Panc1 (cell line): ENCODE results near the gene SMARCA1. TPM values are rescaled to one million over a fixed set of nuclear protein-coding genes. Genes with fewer than 3 reads are reported as not detected.
"Not testable (repeated sequence)": the region's sequence is repeated elsewhere in the genome, so short reads cannot be mapped to it uniquely, and the experiment has no call there.

Experiments used
- ATAC-seq: fragments of 200-7000 bp; cut with Tn5 transposase; 2 replicates; pipeline ENCODE4 v1.9.1; 2020; ENCODE audit warnings: mild to moderate bottlenecking, moderate library complexity
- BruUV-seq: library from RNA; stranded (reverse); fragments of 400-500 nt; replicated peaks from 2 replicates; lab custom pipeline; 2021; lab: Mats Ljungman, UMichigan
- CTCF ChIA-PET: fragments of 300-600 bp; sonication (Branson Sonifier 250); formaldehyde crosslinking; loops from one replicate; lab custom pipeline; 2022; ENCODE audit warnings: antibody characterized with exemption; lab: Charles Lee
- POLR2A ChIA-PET: fragments of 300-600 bp; sonication (Branson Sonifier 250); formaldehyde crosslinking; loops from one replicate; lab custom pipeline; 2022; ENCODE audit warnings: antibody characterized with exemption; lab: Charles Lee
- DNase-seq: peaks from one replicate; pipeline ENCODE4 v3.0.0-alpha.2; 2010; ENCODE audit warnings: low read depth, low spot score
- H3K27ac ChIP-seq: 2 replicates; pipeline ENCODE4 v1.5.1; 2011; ENCODE audit warnings: mild to moderate bottlenecking, low read length, inconsistent platforms
- H3K27me3 ChIP-seq: fragments of 200-500 bp; sonication (Bioruptor generic); 2 replicates; pipeline ENCODE4 v1.6.0; 2014; ENCODE audit warnings: low read length, inconsistent platforms; ENCODE audit not compliant: control insufficient read depth, insufficient read depth
- H3K36me3 ChIP-seq: fragments of 200-500 bp; sonication (Bioruptor generic); 2 replicates; pipeline ENCODE4 v1.5.1; 2014; ENCODE audit warnings: inconsistent platforms, mild to moderate bottlenecking, low read length, moderate library complexity; ENCODE audit not compliant: control insufficient read depth, insufficient read depth
- H3K4me1 ChIP-seq: 2 replicates; pipeline ENCODE4 v1.5.1; 2011; ENCODE audit warnings: inconsistent platforms, mild to moderate bottlenecking, low read length, moderate library complexity; ENCODE audit not compliant: control insufficient read depth, insufficient read depth
- H3K4me3 ChIP-seq, 2 experiments: 2 replicates each; pipeline ENCODE4 v1.5.1; 2011 to 2012; ENCODE audit warnings: low read depth in 2 of 2, low read length in 2 of 2, mild to moderate bottlenecking in 2 of 2, inconsistent platforms in 1 of 2, moderate library complexity in 1 of 2
- H3K9me3 ChIP-seq: fragments of 200-500 bp; sonication (Bioruptor generic); 2 replicates; pipeline ENCODE4 v1.5.1; 2014; ENCODE audit warnings: low read depth, mild to moderate bottlenecking, inconsistent platforms, low read length, moderate library complexity; ENCODE audit not compliant: control insufficient read depth, insufficient read depth
- POLR2AphosphoS5 ChIP-seq: IDR thresholded peaks from 2 replicates; pipeline ENCODE4 v1.6.1; 2012; ENCODE audit warnings: mild to moderate bottlenecking, low read depth, low read length, moderate library complexity
- REST ChIP-seq, 2 experiments: IDR thresholded peaks; 2 replicates each; pipeline ENCODE4 v1.6.1; 2011 to 2012; ENCODE audit warnings: low read depth in 2 of 2, control low read depth in 1 of 2, low read length in 1 of 2, mild to moderate bottlenecking in 1 of 2, moderate library complexity in 1 of 2; ENCODE audit not compliant: insufficient read depth in 1 of 2
- SIN3A ChIP-seq: IDR thresholded peaks from 2 replicates; pipeline ENCODE4 v1.6.1; 2012; ENCODE audit warnings: low read depth, mild to moderate bottlenecking, low read length, moderate library complexity, borderline replicate concordance; ENCODE audit not compliant: insufficient read depth
- TCF7L2 ChIP-seq: IDR thresholded peaks from 2 replicates; pipeline ENCODE4 v1.6.1; 2011; ENCODE audit warnings: mild to moderate bottlenecking, low read depth, low read length, inconsistent platforms
- in situ Hi-C: cut with HindIII; loops from 2 replicates; pipeline ENCODE4 v1.10.0; 2016; ENCODE audit warnings: low sequenced_read_pairs, low pct_unique_long_range_greater_than_20kb
- intact Hi-C: fragments of 100-400 bp; cut with micrococcal nuclease; formaldehyde crosslinking; loops from one replicate; pipeline ENCODE4 v1.10.0; 2022; ENCODE audit not compliant: unreplicated experiment
- total RNA-seq: library from RNA; stranded (reverse); gene quantifications from one replicate; pipeline ENCODE4 v1.2.1, GENCODE V29; 2021; ENCODE audit not compliant: unreplicated experiment
- TF ChIP-seq, protein P1 (sequence below): fragments of 450-650 bp; IDR thresholded peaks from 2 replicates; pipeline ENCODE4 v1.5.1; 2017; ENCODE audit warnings: mild to moderate bottlenecking

SMARCA1 gene
- total RNA-seq, 1 experiment from 2014 or later, result 130 TPM

DNA sequence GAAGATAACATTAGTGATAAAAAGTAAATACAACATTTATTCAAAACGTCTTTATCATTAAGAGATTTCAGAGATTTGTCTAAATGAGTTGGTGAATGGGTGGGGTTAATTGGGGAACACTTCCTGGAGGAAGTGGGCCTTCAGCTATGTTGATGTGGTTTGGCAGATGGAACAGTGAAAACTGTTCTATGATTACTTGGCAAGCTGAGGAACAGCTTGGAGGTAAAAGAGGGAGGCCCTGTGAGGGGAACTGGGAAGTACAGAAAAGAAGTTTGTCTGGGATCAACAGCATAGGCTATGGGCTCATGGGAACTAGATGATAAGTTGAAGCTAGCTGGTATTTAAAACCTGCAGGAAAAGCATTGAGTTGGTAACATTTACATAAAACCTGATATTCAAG is 42.8 kb upstream of the SMARCA1 start:
- ChIA-PET POLR2A (no interaction called here), CTCF (no interaction called here)
- intact Hi-C loops, result no loop called here

DNA sequence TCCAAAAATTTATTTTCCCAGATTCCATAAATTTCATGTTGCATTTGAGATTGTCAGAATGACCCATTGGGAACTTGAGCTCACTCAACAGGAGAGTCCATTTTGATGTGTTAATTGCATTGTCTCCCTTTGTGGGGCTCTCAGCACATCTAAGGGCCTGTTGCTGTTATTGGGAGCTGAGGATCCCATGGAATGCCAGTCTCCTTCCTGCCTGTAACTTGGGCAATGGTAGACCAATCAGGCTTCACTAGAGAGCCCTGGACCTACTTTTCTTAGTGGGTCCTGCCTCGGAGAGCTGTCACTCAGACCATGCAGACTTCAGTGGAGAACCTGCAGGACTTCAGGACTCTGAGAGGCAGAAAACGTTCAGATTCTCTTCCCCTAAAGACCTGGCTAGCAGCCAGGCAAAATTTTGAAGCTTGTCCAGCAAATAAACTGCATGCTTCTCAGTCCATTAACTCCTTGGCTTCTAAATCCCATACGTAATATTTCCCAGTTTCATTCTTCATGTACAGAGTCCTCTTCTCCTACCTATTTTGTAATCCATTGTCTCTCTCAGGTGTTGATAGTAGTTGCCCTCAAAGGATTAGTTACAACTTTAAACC is 41.9 kb upstream of the SMARCA1 start:
- no peaks in the 10 kb centered on the region for H3K27me3 ChIP-seq
- DNase-seq, result no peak
- TF ChIP-seq POLR2AphosphoS5 (no peak), TCF7L2 (no peak), REST (IDR thresholded peaks at IDR 0.05; ENCODE audit: insufficient read depth in 1 of 2, low read depth in 2 of 2, low read length in 1 of 2) (no peak)

More for the DNA sequence above, 42.8 kb upstream of the SMARCA1 start:
- Histone ChIP-seq H3K27me3 (no peaks in the 10 kb centered on the region), H3K4me1 (no peaks in the 10 kb centered on the region), H3K9me3 (no peaks in the 10 kb centered on the region), H3K4me3 (no peak overlapping the region), H3K36me3 (peaks cover 29% of the 10 kb centered on the region), H3K27ac (no peak overlapping the region)
- no TSS peak for BruUV-seq
- no peak for TF ChIP-seq POLR2AphosphoS5
- TF ChIP-seq SIN3A, result no peak
- TF ChIP-seq, protein P1, sequence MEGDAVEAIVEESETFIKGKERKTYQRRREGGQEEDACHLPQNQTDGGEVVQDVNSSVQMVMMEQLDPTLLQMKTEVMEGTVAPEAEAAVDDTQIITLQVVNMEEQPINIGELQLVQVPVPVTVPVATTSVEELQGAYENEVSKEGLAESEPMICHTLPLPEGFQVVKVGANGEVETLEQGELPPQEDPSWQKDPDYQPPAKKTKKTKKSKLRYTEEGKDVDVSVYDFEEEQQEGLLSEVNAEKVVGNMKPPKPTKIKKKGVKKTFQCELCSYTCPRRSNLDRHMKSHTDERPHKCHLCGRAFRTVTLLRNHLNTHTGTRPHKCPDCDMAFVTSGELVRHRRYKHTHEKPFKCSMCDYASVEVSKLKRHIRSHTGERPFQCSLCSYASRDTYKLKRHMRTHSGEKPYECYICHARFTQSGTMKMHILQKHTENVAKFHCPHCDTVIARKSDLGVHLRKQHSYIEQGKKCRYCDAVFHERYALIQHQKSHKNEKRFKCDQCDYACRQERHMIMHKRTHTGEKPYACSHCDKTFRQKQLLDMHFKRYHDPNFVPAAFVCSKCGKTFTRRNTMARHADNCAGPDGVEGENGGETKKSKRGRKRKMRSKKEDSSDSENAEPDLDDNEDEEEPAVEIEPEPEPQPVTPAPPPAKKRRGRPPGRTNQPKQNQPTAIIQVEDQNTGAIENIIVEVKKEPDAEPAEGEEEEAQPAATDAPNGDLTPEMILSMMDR, result no peak
- no peak for TF ChIP-seq TCF7L2
- TF ChIP-seq REST (IDR thresholded peaks at IDR 0.05; ENCODE audit: insufficient read depth in 1 of 2, low read depth in 2 of 2, low read length in 1 of 2), result no peak
- ATAC-seq (no peak), DNase-seq (no peak)
- in situ Hi-C loops, result no loop called here

DNA sequence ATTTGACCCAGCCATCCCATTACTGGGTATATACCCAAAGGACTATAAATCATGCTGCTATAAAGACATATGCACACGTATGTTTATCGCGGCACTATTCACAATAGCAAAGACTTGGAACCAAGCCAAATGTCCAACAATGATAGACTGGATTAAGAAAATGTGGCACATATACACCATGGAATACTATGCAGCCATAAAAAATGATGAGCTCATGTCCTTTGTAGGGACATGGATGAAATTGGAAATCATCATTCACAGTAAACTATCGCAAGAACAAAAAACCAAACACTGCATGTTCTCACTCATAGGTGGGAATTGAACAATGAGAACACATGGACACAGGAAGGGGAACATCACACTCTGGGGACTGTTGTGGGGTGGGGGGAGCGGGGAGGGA is 41.1 kb upstream of the SMARCA1 start:
- DNase-seq, H3K27ac ChIP-seq, POLR2A ChIA-PET, H3K9me3 ChIP-seq, in situ Hi-C loops, ATAC-seq, H3K4me1 ChIP-seq, CTCF ChIA-PET, intact Hi-C loops, H3K27me3 ChIP-seq, H3K4me3 ChIP-seq, BruUV-seq: not testable (repeated sequence)
- H3K36me3 ChIP-seq, result peaks cover 31% of the 10 kb centered on the region

More for the DNA sequence above, 41.9 kb upstream of the SMARCA1 start:
- peaks cover 34% of the 10 kb centered on the region for H3K36me3 ChIP-seq
- POLR2A ChIA-PET, result no interaction called here
- intact Hi-C loops, result no loop called here
- in situ Hi-C loops, result no loop called here
- no peaks in the 10 kb centered on the region for H3K9me3 ChIP-seq
- BruUV-seq, result no TSS peak
- no peak overlapping the region for H3K27ac ChIP-seq
- no peak for ATAC-seq
- no peak overlapping the region for H3K4me3 ChIP-seq
- no peaks in the 10 kb centered on the region for H3K4me1 ChIP-seq
- CTCF ChIA-PET, result no interaction called here
